K562 (cell line): Measurements from ENCODE around the gene AGGF1. TPM values are rescaled to one million over a fixed set of nuclear protein-coding genes. Genes with fewer than 3 reads are reported as not detected.

ENCODE experiments used
- ETV1 ChIP-seq: fragments of 450-650 bp; conservative IDR thresholded peaks from 2 replicates; pipeline ENCODE4 v1.6.1; 2016; ENCODE audit warnings: missing genetic modification characterization, control low read depth, low read depth, missing compliant biosample characterization
- ETV6 ChIP-seq, 3 experiments: fragments of 150-350 bp in 1 of 3; sonication (generic) in 1 of 3; formaldehyde crosslinking in 1 of 3; IDR thresholded peaks; 2 replicates each; pipeline versions ENCODE4 v1.6.1 to v1.8.0; 2014 to 2022; ENCODE audit warnings: borderline replicate concordance in 2 of 3, low read depth in 2 of 3, antibody characterized with exemption in 1 of 3, low read length in 1 of 3, mild to moderate bottlenecking in 1 of 3, missing genetic modification reagents in 1 of 3
- FOXJ3 ChIP-seq: sonication (generic); formaldehyde crosslinking; IDR thresholded peaks from 2 replicates; pipeline ENCODE4 v1.4.0; 2020; ENCODE audit warnings: mild to moderate bottlenecking, missing genetic modification reagents
- ILK ChIP-seq: fragments of 450-650 bp; IDR thresholded peaks from 2 replicates; pipeline ENCODE4 v1.6.1; 2016; ENCODE audit warnings: missing genetic modification characterization, low read depth, mild to moderate bottlenecking, missing compliant biosample characterization, moderate library complexity, borderline replicate concordance
- KLF1 ChIP-seq: fragments of 450-650 bp; IDR thresholded peaks from 2 replicates; pipeline ENCODE4 v1.6.1; 2016; ENCODE audit warnings: missing genetic modification characterization, missing compliant biosample characterization
- PHF8 ChIP-seq: fragments of 200-600 bp; sonication (generic); IDR thresholded peaks from 2 replicates; pipeline ENCODE4 v1.6.1; 2012; ENCODE audit warnings: mixed run types, mild to moderate bottlenecking, inconsistent platforms, low read length, moderate library complexity, borderline replicate concordance
- PYGO2 ChIP-seq: fragments of 450-650 bp; IDR thresholded peaks from 2 replicates; pipeline ENCODE4 v1.6.1; 2016; ENCODE audit warnings: mild to moderate bottlenecking, missing genetic modification characterization, moderate library complexity, missing compliant biosample characterization
- RERE ChIP-seq: sonication (generic); formaldehyde crosslinking; IDR thresholded peaks from 2 replicates; pipeline ENCODE4 v1.8.0; 2023; ENCODE audit warnings: missing genetic modification reagents, mild to moderate bottlenecking, borderline replicate concordance
- SIN3B ChIP-seq: fragments of 450-650 bp; IDR thresholded peaks from 2 replicates; pipeline ENCODE4 v1.6.1; 2017; ENCODE audit warnings: low read depth, mild to moderate bottlenecking, moderate library complexity
- TBL1XR1 ChIP-seq, 2 experiments: IDR thresholded peaks; 2 replicates each; pipeline ENCODE4 v1.6.1; 2012; ENCODE audit warnings: improper control_type of control experiment in 2 of 2, low read length in 2 of 2, mild to moderate bottlenecking in 1 of 2
- polyA plus RNA-seq, 8 experiments: library from polyadenylated mRNA; depleted of rRNA in 4 of 8; stranded (reverse) in 5 of 8; unstranded in 3 of 8; fragments of >200 nt; fragmentation: Nextera tagmentation in 2 of 8; fragmentation: Illumina TruSeq in 1 of 8; extraction: Ambion mirVana in 2 of 8; extraction: Trizol in 1 of 8; gene quantifications; 2 replicates each; pipeline versions ENCODE4 v1.2.1 to v1.2.3, GENCODE V29; 2011 to 2014; ENCODE audit warnings: inconsistent platforms in 1 of 8, missing spikeins in 1 of 8
- total RNA-seq, 7 experiments: library from RNA; depleted of rRNA in 6 of 7; stranded (reverse); fragments of >200 nt in 6 of 7; fragmentation: Illumina TruSeq in 2 of 7; extraction: Trizol in 2 of 7; gene quantifications; 2 replicates each; pipeline versions ENCODE4 v1.2.1 to v1.2.3, GENCODE V29; 2011 to 2021; ENCODE audit warnings: low replicate concordance in 1 of 7

AGGF1 gene
- total and polyA plus RNA-seq, 9 of the 15 experiments (the other 6 are each of a cell fraction or from before 2014, with no cell fraction given): 5.2 to 20.4 (median 13.4) TPM

GRCh38 chr5:77076961-77077828 is 47.0 kb downstream of the AGGF1 start (continued):
- TF ChIP-seq SIN3B (peak; percentile 49), ILK (tag) (no peak), PHF8 (peak; percentile 44; the same call in 1 of the 2 replicates), RERE (CRISPR knock-in tag) (no peak), TBL1XR1 (IDR thresholded peaks at IDR 0.05; ENCODE audit: low read length in 2 of 2) (no peak), FOXJ3 (CRISPR knock-in tag) (no peak), KLF1 (no peak), PYGO2 (no peak), ETV1 (tag) (no peak), ETV6 (IDR thresholded peaks at IDR 0.05; ENCODE audit: borderline replicate concordance in 1 of 2, low read depth in 2 of 2, low read length in 1 of 2) (no peak), ETV6 (CRISPR knock-in tag; IDR thresholded peaks at IDR 0.05; ENCODE audit: borderline replicate concordance) (peak; percentile 31; the same call in 1 of the 2 replicates)
